Thoracic aorta (tissue), 2 donors: ENCODE measurements around the gene EIF4G3. TPM values are rescaled to one million over a fixed set of nuclear protein-coding genes. Genes with fewer than 3 reads are reported as not detected.

Source experiments
- ATAC-seq: fragments of 150-250 bp; one replicate; pipeline ENCODE4 v1.8.0; 2017; ENCODE audit warnings: low read depth; ENCODE audit not compliant: insufficient number of reproducible peaks, low FRiP score
- DNase-seq: peaks from one replicate; pipeline ENCODE4 v3.0.0-alpha.2; 2020; ENCODE audit warnings: low spot score
- H3K27ac ChIP-seq, 2 donors: fragments of 200-600 bp; sonication (generic); 1 replicate in 1 of 2; 2 replicates in 1 of 2; pipeline ENCODE4 v1.5.1; 2016; ENCODE audit warnings: mild to moderate bottlenecking in 2 of 2, moderate library complexity in 2 of 2
- H3K27me3 ChIP-seq: fragments of 200-600 bp; sonication (generic); replicated peaks from 2 replicates; pipeline ENCODE4 v1.6.0; 2016; ENCODE audit warnings: mild to moderate bottlenecking; ENCODE audit not compliant: insufficient read depth
- H3K36me3 ChIP-seq: fragments of 200-600 bp; sonication (generic); one replicate; pipeline ENCODE4 v1.5.1; 2016
- H3K4me1 ChIP-seq, 2 donors: fragments of 200-600 bp; sonication (generic); 1 replicate in 1 of 2; 2 replicates in 1 of 2; pipeline versions ENCODE4 v1.5.1 to v1.6.0; 2016; ENCODE audit warnings: low read depth in 2 of 2, mild to moderate bottlenecking in 1 of 2; ENCODE audit not compliant: control insufficient read depth in 1 of 2
- H3K4me3 ChIP-seq: fragments of 200-600 bp; sonication (generic); 2 replicates; pipeline ENCODE4 v1.5.1; 2016; ENCODE audit warnings: mild to moderate bottlenecking
- H3K9me3 ChIP-seq: fragments of 200-600 bp; sonication (generic); 2 replicates; pipeline ENCODE4 v1.5.1; 2016
- total RNA-seq, 2 donors: library from RNA; depleted of rRNA; stranded (reverse); fragments of >200 nt; gene quantifications; one replicate each; pipeline versions ENCODE4 v1.1.0 to v1.2.3, GENCODE V29; 2016
- TF ChIP-seq, protein P1 (sequence below): fragments of 200-600 bp; sonication (generic); IDR thresholded peaks from one replicate; pipeline ENCODE4 v1.5.1; 2019; ENCODE audit warnings: antibody characterized with exemption

EIF4G3 gene
- total RNA-seq, 2 donors from 2014 or later = 43.1 to 54.0 TPM

DNA sequence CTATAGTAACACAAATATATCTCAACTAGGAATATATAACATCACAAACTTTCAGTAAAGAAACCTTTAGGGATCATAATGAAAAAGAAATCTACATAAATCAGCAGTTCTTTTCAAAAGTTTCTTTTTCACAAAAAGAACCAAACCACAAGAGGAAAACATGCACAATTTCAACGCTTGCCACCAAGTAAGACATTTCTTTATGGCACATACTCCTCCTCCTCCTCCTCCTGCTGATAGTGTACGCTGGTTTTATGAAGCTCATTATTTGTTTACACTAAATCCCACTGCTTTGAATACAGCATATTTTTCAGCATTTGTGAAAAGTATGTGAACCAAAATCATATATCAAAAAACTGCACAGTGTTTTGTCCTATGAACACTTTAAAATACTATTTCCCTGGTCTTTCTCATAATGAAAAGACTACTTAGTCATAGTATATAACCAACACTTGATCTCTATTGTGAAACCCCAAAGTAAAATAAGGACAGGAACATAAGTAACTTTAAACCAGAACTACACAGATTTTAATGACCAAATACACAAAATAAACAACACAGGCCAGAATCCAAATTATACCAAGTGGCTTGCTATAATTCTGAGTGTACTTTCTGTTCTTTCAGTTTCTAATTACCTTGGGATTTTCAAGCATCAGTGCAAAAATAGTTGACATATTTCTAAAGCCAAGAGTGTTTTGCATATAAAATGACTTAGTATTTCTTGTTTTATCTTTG, 184.2 kb downstream of the EIF4G3 start:
- Histone ChIP-seq H3K27me3 (no peaks in the 10 kb centered on the region), H3K4me1 (peaks cover 0 to 3% of the 10 kb centered on the region in 2 donors), H3K36me3 (no peaks in the 10 kb centered on the region), H3K4me3 (no peak overlapping the region), H3K27ac (no peak overlapping the region), H3K9me3 (no peaks in the 10 kb centered on the region)
- ATAC-seq (no peak), DNase-seq (no peak)
- TF ChIP-seq, protein P1, sequence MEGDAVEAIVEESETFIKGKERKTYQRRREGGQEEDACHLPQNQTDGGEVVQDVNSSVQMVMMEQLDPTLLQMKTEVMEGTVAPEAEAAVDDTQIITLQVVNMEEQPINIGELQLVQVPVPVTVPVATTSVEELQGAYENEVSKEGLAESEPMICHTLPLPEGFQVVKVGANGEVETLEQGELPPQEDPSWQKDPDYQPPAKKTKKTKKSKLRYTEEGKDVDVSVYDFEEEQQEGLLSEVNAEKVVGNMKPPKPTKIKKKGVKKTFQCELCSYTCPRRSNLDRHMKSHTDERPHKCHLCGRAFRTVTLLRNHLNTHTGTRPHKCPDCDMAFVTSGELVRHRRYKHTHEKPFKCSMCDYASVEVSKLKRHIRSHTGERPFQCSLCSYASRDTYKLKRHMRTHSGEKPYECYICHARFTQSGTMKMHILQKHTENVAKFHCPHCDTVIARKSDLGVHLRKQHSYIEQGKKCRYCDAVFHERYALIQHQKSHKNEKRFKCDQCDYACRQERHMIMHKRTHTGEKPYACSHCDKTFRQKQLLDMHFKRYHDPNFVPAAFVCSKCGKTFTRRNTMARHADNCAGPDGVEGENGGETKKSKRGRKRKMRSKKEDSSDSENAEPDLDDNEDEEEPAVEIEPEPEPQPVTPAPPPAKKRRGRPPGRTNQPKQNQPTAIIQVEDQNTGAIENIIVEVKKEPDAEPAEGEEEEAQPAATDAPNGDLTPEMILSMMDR = no peak

DNA sequence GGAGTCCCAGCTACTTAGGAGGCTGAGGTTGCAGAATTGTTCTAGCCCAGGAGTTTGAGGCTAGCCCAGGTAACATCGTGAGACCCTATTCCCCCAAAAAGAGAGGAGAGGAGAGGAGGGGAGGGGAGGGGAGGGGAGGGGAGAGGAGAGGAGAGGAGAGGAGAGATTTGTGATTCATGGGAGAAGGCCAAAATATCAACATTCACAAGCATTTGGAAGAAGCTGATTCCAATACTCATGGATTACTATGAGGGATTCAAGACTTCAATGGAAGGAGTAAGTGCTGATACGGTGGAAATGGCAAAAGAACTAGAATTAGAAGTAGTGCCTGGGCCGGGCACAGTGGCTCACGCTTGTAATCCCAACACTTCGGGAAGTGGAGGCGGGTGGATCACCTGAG, 187.8 kb downstream of the EIF4G3 start:
- DNase-seq = no peak
- TF ChIP-seq, protein P1 = no peak

DNA sequence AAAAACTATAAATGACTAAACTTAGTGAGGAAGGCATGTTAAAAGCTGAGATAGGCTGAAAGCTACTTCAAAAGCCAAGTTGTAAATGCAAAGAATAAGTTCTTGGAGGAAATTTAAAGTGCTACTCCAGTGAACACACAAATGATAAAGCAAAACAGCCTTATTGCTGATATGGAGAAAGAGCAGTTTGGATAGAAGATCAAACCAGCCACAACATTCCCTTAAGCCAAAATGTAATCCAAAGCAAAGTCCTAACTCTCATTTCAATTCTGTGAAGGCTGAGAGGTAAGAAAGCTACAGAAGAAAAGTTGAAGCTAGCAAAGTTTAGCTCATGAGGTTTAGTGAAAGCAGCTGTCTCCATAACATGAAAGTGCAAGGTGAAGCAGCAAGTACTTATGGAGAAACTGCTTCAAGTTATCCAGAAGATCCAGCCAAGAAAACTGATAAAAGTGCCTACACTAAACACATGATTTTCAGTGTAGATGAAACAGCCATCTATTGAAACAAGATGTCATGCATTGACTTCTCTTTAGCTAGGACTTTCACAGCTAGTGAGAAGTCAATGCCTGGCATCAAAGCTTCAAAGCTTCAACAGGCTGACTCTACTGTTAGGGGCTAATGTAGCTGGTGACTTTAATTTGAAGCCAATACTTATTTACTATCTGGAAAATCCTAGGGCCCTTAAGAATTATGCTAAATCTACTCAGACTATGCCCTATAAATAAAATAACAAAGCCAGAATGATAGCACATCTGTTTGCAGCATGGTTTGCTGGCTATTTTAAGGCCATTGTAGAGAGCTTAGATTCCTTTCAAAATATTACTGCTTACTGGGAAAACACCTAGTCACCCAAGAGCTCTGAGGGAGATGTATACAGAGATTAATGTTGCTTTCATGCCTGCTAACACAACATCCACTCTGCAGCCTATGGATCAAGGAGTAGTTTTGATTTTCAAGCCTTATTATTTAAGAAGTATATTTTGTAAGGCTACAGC, 188.6 kb downstream of the EIF4G3 start:
- no peak overlapping the region for H3K27ac ChIP-seq
- DNase-seq (no peak), ATAC-seq (no peak)
- TF ChIP-seq, protein P1 = no peak
- no peaks in the 10 kb centered on the region for H3K36me3 ChIP-seq
- H3K4me3 ChIP-seq = no peak overlapping the region
- H3K4me1 ChIP-seq = peaks cover under 1 to 3% of the 10 kb centered on the region in 2 donors
- no peaks in the 10 kb centered on the region for H3K9me3 ChIP-seq
- H3K27me3 ChIP-seq = no peaks in the 10 kb centered on the region

More for the DNA sequence above, 187.8 kb downstream of the EIF4G3 start:
- H3K27ac ChIP-seq = no peak overlapping the region
- H3K27me3 ChIP-seq = no peaks in the 10 kb centered on the region
- ATAC-seq = no peak
- H3K4me1 ChIP-seq = peaks cover 0 to 3% of the 10 kb centered on the region in 2 donors
- H3K36me3 ChIP-seq = no peaks in the 10 kb centered on the region
- H3K4me3 ChIP-seq = no peak overlapping the region
- no peaks in the 10 kb centered on the region for H3K9me3 ChIP-seq

DNA sequence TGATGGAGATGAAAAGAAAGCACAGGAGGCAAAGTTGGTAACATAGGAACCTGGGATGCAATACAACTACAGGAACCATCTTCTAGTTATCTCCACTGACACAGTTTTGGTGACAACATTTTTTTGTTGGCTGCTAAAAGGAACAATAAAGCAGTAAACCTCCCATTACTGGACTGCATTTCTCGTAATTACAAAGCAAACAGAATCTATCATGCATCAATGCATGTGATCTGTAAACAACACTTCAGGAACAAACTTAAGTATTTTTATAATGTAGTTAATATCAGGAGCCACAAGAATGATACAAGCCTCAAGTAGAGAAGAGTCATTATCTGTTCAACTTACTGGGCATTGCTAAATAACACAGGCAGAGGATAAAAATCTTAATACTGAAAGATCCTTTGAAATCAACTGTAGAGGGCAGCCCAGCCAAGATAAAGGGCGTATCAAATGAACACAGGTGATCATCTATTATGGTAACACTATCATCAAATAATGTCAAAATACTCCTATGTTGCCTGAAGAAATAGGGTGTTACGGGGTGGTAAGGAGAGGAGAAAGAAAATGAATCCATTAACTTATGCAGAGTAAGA, 193.3 kb downstream of the EIF4G3 start:
- Histone ChIP-seq H3K36me3 (no peaks in the 10 kb centered on the region), H3K4me1 (peaks cover 0 to 11% of the 10 kb centered on the region in 2 donors), H3K4me3 (no peak overlapping the region), H3K9me3 (no peaks in the 10 kb centered on the region), H3K27me3 (no peaks in the 10 kb centered on the region), H3K27ac (no peak overlapping the region)
- TF ChIP-seq, protein P1 = no peak
- no peak for DNase-seq
- no peak for ATAC-seq

DNA sequence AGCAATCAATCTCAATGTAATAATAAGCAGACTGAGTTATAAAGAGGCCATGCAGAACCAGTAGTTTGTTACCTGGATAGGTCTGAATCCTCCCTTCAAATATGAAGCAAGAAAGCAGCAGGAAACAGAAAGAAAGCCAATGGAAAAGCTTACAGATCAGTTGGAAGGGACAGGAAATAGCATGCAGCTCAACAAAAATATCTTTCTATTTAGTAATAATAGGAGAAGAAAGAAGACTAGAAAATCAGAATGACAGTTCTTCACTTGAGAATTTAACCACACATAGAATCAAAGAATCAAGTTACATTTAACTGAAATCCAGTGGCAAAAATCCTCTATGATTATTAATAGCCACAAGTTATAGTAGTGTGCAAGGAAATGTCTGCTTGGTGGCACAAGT, 194.4 kb downstream of the EIF4G3 start:
- TF ChIP-seq, protein P1 = no peak
- Histone ChIP-seq H3K27me3 (no peaks in the 10 kb centered on the region), H3K4me3 (no peak overlapping the region), H3K4me1 (peaks cover 0 to 11% of the 10 kb centered on the region in 2 donors), H3K9me3 (no peaks in the 10 kb centered on the region), H3K27ac (no peak overlapping the region), H3K36me3 (no peaks in the 10 kb centered on the region)
- DNase-seq = no peak
- ATAC-seq = no peak
